GM15510 (cell line): ENCODE measurements around the gene IQGAP2.

Experiments
- POLR2A ChIP-seq: IDR thresholded peaks from 3 replicates; pipeline ENCODE4 v1.6.1; 2011; ENCODE audit warnings: borderline replicate concordance; ENCODE audit not compliant: insufficient read length; ENCODE audit errors: extremely low read depth

The IQGAP2 gene

DNA sequence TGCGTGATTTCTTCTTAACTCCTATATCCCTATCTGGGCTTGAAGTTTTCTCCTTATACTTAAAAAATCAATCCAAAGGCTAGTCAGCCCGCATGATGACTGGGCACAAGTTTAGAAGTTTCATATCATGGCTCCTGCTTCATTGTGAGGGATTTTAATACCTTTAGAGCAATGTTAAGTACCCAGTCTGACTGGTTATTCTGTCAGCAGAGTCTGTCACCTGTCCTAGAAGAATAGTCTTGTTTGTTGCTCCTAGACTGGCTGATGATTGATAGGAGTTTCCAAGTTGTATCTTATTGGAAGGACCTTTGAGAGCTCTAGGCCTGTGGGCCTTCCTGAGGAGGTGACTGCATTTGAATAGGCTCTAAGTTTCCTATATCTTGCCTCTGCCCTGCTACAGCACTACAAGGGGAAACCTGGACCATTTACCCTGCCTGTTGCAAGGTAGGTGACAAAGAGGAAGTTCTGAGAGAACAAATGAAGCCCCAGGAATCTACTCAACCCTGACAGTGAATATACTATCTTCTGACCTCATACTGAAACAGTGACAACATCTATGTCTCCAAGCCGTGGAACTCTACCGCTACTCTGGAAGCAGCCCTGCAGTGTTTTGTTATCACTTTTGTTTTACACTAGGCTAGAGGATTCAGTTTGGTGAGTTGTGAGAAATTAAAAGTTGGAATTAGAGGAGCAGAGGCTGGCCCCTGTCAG, 153.6 kb downstream of the IQGAP2 start:
- TF ChIP-seq POLR2A: no peak

DNA sequence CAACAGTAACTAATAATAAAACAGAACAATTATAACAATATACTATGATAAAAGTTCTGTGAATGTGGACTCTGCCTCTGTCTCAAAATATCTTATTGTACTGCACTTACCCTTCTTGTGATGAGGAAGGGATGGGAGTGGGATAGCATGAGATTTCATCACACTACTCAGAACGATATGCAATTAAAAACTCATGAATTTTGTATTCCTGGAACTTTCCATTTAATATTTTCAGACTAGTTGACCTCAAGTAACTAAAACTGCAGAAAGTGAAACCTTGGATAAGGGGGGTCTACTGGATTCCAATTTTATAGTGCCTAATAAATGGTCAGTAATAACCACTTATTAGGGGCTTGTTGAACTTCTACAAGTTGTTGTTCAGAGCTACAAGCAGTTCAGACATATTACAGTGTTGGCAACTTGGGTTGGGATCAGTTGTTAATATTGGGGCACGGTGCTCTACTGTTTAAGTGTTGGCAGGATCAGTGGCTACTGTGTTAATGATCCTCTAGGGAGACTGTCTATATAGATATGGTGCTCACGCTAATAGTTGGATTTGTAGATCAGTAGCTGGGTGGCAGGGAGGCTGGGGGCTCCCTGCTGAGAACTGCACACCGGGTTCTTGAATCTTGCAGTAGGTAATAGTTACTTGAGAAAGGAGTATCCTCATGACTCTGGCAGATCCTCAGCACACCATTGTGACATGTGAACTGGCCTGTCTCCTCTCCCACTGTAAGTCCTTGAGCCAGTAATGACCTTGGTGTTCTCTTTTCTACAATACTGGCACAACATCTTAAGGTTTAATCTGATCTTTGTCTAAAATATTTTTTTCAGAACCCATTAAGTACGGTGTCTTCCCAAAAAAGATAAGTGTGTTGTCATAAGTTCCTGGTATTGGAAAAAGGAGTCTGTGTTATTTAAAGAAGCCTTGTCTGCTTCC, 158.1 kb downstream of the IQGAP2 start:
- no peak for TF ChIP-seq POLR2A

DNA sequence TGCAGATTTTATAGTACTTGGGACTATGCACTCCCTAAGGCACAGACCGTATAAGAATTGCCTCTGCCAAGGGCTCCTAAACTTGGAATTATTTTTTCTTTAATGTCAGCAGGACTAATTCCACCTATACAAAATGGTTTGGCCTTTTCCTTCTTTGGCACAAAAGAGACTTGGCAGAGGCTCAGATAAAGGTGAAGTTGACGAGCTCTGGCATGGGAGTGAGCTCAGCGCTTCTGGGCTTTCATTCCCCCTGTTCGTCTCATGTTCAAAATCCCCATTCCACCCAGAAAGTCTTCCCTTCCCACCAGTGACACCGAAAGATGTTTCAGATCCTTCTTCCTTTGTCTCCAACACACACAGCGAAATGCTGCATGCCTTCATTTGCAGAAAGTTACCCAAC, 158.9 kb downstream of the IQGAP2 start:
- TF ChIP-seq POLR2A: no peak

DNA sequence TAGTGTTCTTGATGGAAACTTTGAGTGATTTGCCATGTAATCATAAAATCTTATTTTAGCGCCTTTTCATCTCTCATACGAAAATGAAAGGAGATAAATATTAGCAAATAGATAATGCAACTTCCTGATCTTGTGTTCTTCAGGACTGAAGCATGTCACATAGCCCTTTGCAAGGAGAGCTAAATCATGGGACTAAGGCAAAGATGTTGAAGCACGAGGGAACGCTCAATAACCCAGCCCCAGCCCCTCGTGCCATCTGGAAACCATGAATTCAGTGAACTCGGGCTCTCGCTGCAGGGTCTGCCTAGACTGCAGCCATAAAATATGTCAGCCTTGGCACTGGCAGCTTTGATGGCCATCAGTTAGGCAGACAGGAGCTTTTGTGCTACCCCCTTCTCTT, 161.9 kb downstream of the IQGAP2 start:
- TF ChIP-seq POLR2A: no peak

DNA sequence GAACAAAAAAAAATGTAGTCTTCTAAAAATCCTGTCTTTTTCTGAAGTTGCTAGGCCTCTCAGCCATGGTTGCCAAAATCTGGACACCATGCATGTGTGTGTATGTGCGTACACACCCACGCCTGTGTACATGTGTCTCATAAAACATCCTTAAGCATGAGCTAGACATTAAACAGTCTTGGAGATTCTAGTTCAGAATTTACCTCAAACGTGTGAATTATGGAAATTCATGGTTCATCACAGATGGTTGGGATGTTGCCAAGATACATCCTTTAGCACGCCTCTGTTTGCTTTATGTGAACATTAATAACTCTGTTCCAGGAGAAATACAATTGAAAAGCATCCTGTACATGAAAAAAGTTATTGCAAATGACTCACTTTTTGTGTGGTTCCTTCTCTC, 167.1 kb downstream of the IQGAP2 start:
- TF ChIP-seq POLR2A: no peak

DNA sequence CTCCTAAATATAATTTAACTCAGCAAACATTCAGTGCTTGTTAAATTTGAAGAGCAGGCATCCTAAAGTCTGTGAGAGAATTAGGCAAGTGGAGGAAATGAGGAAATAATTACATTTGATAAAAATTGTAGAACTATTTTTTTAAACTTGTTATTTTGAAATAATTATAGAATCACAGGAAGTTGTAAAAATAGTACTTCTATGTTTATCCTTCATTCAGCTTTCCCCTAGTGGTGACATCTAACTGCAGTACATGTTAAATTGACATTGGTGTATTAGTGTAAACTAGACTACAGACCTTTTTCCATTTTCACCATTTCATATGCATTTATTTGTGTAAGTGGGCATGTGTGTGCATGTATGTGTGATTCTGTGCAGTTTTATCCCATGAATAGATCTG, 168.5 kb downstream of the IQGAP2 start:
- TF ChIP-seq POLR2A: no peak

DNA sequence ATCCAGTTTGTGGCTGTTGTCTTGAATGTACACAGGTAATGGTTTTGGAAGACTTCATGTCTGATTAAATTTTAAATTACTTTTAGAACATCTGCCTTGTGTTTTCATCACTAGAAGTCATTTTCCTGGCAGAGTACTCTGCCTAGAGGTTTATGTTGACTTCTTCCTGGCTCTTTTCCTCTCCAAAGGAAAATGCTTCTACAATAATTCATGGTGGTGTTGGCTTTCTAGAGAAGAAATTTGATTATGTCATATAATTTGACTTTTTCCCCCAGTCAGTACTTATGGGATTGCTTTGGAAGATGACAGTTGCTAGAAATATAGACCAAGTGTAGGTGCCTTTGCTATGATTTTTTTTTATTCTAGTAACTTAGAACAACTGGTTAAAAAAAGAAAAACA, 173.4 kb downstream of the IQGAP2 start:
- TF ChIP-seq POLR2A: no peak

DNA sequence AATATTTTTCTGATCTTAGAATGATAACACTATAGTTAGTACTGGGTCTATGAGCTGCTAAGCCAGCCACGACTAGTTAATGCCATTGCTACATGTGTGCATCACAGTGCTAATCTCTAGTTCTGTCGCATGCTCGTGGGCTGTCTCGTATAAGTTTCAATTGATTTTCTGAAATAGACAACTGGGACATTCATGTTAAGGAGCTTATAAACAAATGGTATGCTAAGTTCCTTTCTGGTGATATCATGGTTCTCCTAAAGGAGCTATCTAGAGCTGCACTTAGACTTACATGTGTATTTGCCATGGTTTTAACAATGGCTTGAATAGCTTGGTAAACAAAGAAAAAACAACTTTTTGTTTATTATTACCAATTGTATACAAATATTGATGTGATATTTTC, 173.9 kb downstream of the IQGAP2 start:
- TF ChIP-seq POLR2A: no peak

DNA sequence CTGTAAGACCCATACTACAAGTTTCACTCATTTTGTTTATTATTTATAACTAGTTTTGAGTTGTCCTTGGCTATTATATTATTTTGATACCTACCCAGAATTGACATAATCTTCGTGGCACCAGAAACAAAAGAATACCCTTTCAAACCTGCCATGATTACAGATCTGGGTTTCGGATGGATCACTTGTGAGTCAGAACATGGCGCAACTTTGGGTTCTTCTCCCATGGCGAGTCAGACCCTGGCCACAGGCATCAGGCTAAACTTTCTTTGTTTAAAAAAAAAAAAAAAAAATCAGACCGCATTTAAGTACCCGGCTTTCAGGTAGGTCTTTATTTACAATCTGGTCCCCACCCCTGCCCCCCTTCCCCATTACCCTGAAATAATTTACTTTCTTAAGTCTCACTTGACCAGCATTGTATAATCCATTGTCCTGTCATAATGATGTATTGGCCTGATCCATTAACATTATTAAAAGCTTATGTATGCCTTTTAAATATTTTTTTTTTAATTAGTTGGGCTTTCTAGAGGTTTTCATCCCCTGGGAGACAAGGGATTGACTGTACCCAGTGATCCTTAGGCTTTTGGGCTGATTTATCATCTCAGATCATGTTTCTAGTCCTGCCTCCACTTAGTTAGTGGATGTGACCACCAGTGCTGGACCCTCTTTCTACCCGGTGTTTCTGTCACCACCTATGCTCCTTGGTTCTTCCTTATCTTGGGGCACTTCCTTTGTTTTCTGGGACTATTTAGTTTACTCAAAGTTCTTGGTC, 176.3 kb downstream of the IQGAP2 start:
- TF ChIP-seq POLR2A: no peak

DNA sequence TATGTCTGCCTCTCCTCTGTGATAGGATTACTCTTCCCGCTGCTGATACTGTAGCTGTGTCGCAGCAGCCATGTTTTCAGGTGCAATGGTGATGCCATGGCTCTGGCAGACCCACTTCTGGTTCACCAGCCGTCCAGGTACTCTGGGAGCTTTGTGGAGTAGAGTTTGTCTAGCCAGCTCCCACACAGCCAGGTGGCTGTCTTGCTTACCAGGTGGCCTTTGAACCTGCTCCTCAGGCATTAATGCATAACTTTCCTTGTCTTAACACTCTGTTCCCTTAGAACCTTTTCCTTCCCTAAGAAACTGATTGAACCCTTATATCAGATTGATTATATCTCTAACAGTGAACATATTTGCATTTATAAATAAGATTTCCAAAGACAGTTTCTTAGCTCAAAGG, 177.9 kb downstream of the IQGAP2 start:
- no peak for TF ChIP-seq POLR2A

DNA sequence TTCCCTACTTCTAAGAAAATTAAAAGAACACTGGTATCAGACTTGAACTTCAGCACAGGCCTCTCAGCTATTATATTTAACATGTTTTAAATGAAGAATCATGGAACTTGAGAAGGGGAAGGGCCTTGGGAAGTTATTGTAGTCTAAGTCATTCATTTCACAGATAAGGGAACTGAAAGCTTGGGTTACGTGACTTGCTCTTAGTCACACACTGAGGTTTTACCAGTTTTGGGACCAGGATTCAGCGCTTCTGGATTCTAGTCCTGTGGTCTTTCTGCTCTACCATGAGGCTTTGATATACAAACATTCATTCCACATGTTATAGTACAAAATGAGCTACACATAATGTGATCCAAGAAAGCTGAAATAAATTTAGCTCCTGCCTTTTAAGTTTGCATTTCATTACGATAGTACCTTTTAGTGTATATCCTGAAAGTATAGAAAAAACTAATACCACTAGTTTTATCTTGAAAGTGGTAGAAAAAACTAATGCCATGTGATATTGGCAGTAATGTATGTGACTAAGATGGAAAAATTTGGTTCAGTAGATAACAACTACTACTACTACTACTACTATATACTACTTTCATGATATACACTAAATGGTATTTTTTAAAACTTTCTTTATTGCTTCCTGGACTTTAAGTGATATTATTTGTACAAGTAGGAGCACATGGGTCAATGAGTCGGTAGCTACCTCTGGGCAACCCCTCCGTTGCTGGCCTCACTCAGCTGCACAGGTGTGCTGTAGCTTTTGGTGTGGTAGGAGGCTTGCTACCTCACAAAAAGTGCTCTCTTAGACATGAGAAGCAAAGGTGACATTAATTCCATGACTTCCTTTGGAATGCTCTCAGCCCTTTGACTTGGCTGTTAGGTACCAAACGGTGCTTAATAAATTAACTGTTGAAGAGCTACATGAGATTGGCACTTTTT, 179.4 kb downstream of the IQGAP2 start:
- no peak for TF ChIP-seq POLR2A

DNA sequence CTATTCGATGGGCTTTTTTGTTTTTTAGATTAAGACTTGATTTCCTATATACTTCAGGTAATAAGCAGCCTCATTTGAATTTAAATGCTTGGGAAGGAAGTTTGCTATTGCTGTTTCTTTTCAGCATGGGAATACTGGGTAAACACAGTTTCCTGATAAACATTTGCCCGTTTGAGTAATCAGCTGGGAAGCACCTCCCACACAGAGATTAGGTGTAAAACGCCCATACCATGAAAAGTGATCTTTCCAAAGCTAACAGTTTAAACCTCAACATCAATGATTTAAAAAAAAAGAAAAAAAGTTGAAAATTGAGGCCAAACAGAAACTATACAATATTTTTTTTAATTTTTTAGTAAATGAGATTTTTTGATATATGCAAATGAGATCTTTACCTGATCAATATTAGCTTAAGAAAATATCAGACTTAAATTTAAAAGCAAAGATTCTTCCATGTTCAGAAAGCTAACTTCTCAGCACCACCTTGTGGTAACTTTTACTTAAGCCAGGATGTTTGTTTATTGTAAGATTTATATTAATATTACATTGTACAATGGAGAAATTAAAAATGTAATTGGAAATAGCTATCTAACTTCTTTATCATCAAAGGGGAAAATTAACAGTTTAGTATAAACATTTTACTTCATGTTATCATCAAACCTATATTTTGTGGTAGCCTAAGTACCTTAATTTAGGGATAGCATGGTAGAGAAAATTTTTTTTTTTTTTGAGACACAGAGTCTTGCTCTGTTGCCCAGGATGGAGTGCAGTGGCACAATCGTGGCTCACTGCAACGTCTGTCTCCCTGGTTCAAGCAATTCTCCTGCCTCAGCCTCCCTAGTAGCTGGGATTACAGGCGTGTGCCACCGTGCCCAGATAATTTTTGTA, 180.3 kb downstream of the IQGAP2 start:
- no peak for TF ChIP-seq POLR2A

DNA sequence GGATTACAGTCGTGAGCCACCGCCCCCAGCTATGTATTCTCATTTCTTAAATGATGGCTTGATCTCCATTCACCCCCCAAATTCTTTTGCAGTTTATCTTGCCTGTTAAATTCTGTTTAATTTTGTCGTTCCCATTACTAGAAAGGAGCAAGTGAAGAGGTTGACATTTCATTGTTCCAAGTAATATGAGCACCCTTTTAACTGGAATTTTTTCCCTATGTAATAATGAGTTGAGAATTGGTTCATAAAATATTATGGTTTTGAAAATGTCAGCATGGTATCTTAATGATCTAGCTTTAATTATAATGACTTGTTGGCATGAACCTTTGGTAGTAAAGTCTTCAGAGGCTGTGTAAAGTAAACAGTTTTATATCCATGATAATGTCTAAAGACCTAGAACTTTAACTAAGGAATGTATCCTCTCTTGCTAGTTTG, 182.7 kb downstream of the IQGAP2 start:
- no peak for TF ChIP-seq POLR2A
